B cell (primary cell): Measurements from ENCODE around the gene MDGA2. TPM values are rescaled to one million over a fixed set of nuclear protein-coding genes. Genes with fewer than 3 reads are reported as not detected.

ENCODE experiments used
- ATAC-seq: fragments of 200-7000 bp; cut with Tn5 transposase; one replicate; pipeline ENCODE4 v1.10.0; 2021; ENCODE audit warnings: low read depth, mild to moderate bottlenecking, moderate number of reproducible peaks, moderate library complexity
- CTCF ChIA-PET: fragments of 350-600 bp; sonication (Branson Sonifier 250); formaldehyde crosslinking; loops from one replicate; lab custom pipeline; 2021; ENCODE audit warnings: antibody characterized with exemption, inconsistent platforms; lab: Charles Lee
- POLR2A ChIA-PET: fragments of 350-600 bp; sonication (Branson Sonifier 250); formaldehyde crosslinking; loops from one replicate; lab custom pipeline; 2021; ENCODE audit warnings: antibody characterized with exemption; lab: Charles Lee
- DNase-seq: peaks from one replicate; pipeline ENCODE4 v3.0.0; 2013
- H2AFZ ChIP-seq: 2 replicates; pipeline ENCODE4 v1.6.1; 2012; ENCODE audit warnings: mild to moderate bottlenecking, low read depth, low read length; ENCODE audit not compliant: insufficient read depth, poor library complexity, severe bottlenecking
- H3K27ac ChIP-seq, 2 donors: 1 replicate in 1 of 2; 2 replicates in 1 of 2; pipeline ENCODE4 v1.5.1; 2012 to 2013; ENCODE audit warnings: low read length in 2 of 2, mild to moderate bottlenecking in 2 of 2, moderate library complexity in 1 of 2
- H3K27me3 ChIP-seq, 4 experiments: fragments of 200-600 bp in 1 of 4; sonication (generic) in 1 of 4; replicated peaks in 1 of 4; 1 replicate in 2 of 4; 2 replicates in 2 of 4; pipeline versions ENCODE4 v1.6.1 to v1.7.0; 2013 to 2016; ENCODE audit warnings: low read length in 3 of 4, mild to moderate bottlenecking in 2 of 4, mixed read lengths in 1 of 4, moderate library complexity in 1 of 4; ENCODE audit not compliant: insufficient read depth in 4 of 4, control insufficient read depth in 3 of 4; ENCODE audit errors: control extremely low read depth in 1 of 4
- H3K36me3 ChIP-seq, 2 experiments: replicated peaks in 1 of 2; 1 replicate in 1 of 2; 2 replicates in 1 of 2; pipeline versions ENCODE4 v1.6.1 to v1.7.1; 2013; ENCODE audit warnings: low read length in 1 of 2; ENCODE audit not compliant: insufficient read depth in 2 of 2, control insufficient read depth in 1 of 2; ENCODE audit errors: control extremely low read depth in 1 of 2, extremely low read depth in 1 of 2
- H3K4me1 ChIP-seq, 2 donors: fragments of 200-600 bp in 1 of 2; sonication (generic) in 1 of 2; 1 replicate in 1 of 2; 2 replicates in 1 of 2; pipeline versions ENCODE4 v1.5.1 to v1.6.1; 2013 to 2017; ENCODE audit warnings: low read length in 2 of 2; ENCODE audit not compliant: control insufficient read depth in 2 of 2, insufficient read depth in 2 of 2
- H3K4me2 ChIP-seq: replicated peaks from 2 replicates; pipeline ENCODE3; 2012; ENCODE audit warnings: mild to moderate bottlenecking, low read depth, low read length; ENCODE audit not compliant: poor library complexity, severe bottlenecking
- H3K4me3 ChIP-seq, 5 experiments: fragments of 200-600 bp in 1 of 5; sonication (generic) in 1 of 5; 1 replicate in 3 of 5; 2 replicates in 2 of 5; pipeline versions ENCODE4 v1.5.1 to v1.7.0; 2011 to 2016; ENCODE audit warnings: low read length in 4 of 5, mild to moderate bottlenecking in 4 of 5, low read depth in 2 of 5, control low read depth in 1 of 5, moderate library complexity in 1 of 5; ENCODE audit not compliant: insufficient read depth in 1 of 5; ENCODE audit errors: control extremely low read depth in 1 of 5, extremely low read depth in 1 of 5
- H3K79me2 ChIP-seq: fragments of 200-600 bp; sonication (generic); one replicate; pipeline ENCODE4 v1.6.0; 2016; ENCODE audit warnings: low read length; ENCODE audit not compliant: control insufficient read depth, insufficient read depth
- H3K9ac ChIP-seq: fragments of 200-600 bp; sonication (generic); 2 replicates; pipeline ENCODE4 v1.6.1; 2017; ENCODE audit warnings: mild to moderate bottlenecking, low read length, moderate library complexity
- H3K9me3 ChIP-seq, 3 donors: one replicate each; pipeline versions ENCODE4 v1.6.1 to v1.7.1; 2013; ENCODE audit warnings: low read length in 2 of 3; ENCODE audit not compliant: control insufficient read depth in 2 of 3, insufficient read depth in 1 of 3; ENCODE audit errors: control extremely low read depth in 1 of 3
- H4K20me1 ChIP-seq: 2 replicates; pipeline ENCODE4 v1.6.0; 2012; ENCODE audit warnings: mild to moderate bottlenecking, low read length; ENCODE audit not compliant: insufficient read depth, control insufficient read depth, poor library complexity, severe bottlenecking
- H3K27ac Mint-ChIP-seq: one replicate; pipeline ENCODE4 v1.8.0; 2021; ENCODE audit warnings: mixed read lengths
- H3K27me3 Mint-ChIP-seq: one replicate; pipeline ENCODE4 v1.8.0; 2021; ENCODE audit warnings: mixed read lengths
- H3K4me1 Mint-ChIP-seq: one replicate; pipeline ENCODE4 v1.8.0; 2021; ENCODE audit warnings: mixed read lengths
- H3K4me3 Mint-ChIP-seq: one replicate; pipeline ENCODE4 v1.8.0; 2021; ENCODE audit warnings: mixed read lengths
- H3K9me3 Mint-ChIP-seq: one replicate; pipeline ENCODE4 v1.8.0; 2022; ENCODE audit warnings: mixed read lengths; ENCODE audit not compliant: insufficient read depth
- CTCF ChIP-seq: fragments of 200-600 bp; IDR thresholded peaks from one replicate; pipeline ENCODE4 v1.8.0; 2022; ENCODE audit warnings: antibody characterized with exemption, mild to moderate bottlenecking
- EZH2 ChIP-seq: IDR thresholded peaks from 2 replicates; pipeline ENCODE4 v1.6.1; 2012; ENCODE audit warnings: borderline replicate concordance, low read depth, mild to moderate bottlenecking, moderate library complexity, low read length; ENCODE audit not compliant: insufficient read depth, poor library complexity, severe bottlenecking
- WGBS: methylation state at CpG from one replicate; pipeline ENCODE4 v1.1.5; 2013; ENCODE audit warnings: missing lambda C conversion rate; ENCODE audit not compliant: insufficient coverage; 5-methylcytosine and 5-hydroxymethylcytosine counted together
- intact Hi-C: fragments of 100-400 bp; cut with micrococcal nuclease; formaldehyde crosslinking; loops from one replicate; pipeline ENCODE4 v1.10.0; 2022
- polyA plus RNA-seq: library from polyadenylated mRNA; depleted of rRNA; stranded (reverse); fragments of >200 nt; gene quantifications from 2 replicates; pipeline ENCODE4 v1.2.3, GENCODE V29; 2012
- total RNA-seq, 2 donors: library from RNA; stranded (reverse); fragments of 120-200 nt in 1 of 2; gene quantifications; 1 replicate in 1 of 2; 2 replicates in 1 of 2; pipeline versions ENCODE4 v1.2.3 to v1.2.4, GENCODE V29; 2013 to 2022

MDGA2 gene
- total and polyA plus RNA-seq, 2 donors (not counting 1 experiment from before 2014, with no cell fraction given) = not detected

GRCh38 chr14:47454025-47454424, 221.4 kb downstream of the MDGA2 start:
- H3K4me1 ChIP-seq = no peaks in the 10 kb centered on the region
- no peak overlapping the region for H3K27ac ChIP-seq
- intact Hi-C loops = no loop called here
- H3K79me2 ChIP-seq = no peaks in the 10 kb centered on the region
- no peak overlapping the region for H2AFZ ChIP-seq
- TF ChIP-seq EZH2 = no peak
- TF ChIP-seq CTCF = no peak
- WGBS = no CpG with 5 or more reads among the region's 2 CpGs
- Mint-ChIP-seq H3K4me3 (no peak overlapping the region), H3K27me3 (no peaks in the 10 kb centered on the region), H3K9me3 (no peaks in the 10 kb centered on the region), H3K27ac (no peak overlapping the region), H3K4me1 (no peaks in the 10 kb centered on the region)
- CTCF ChIA-PET = no interaction called here
- POLR2A ChIA-PET = no interaction called here
- no peak overlapping the region for H3K4me3 ChIP-seq
- H3K27me3 ChIP-seq = no peaks in the 10 kb centered on the region
- no peaks in the 10 kb centered on the region for H3K36me3 ChIP-seq
- ATAC-seq = no peak
- H3K9ac ChIP-seq = no peak overlapping the region
- H4K20me1 ChIP-seq = no peaks in the 10 kb centered on the region
- DNase-seq = no peak
- no peaks in the 10 kb centered on the region for H3K9me3 ChIP-seq
- H3K4me2 ChIP-seq = no peak overlapping the region

- H3K4me2 ChIP-seq = no peak overlapping the region
- Mint-ChIP-seq H3K4me3 (no peak overlapping the region), H3K27me3 (no peaks in the 10 kb centered on the region), H3K27ac (no peak overlapping the region), H3K9me3 (no peaks in the 10 kb centered on the region), H3K4me1 (no peaks in the 10 kb centered on the region)
- H3K9me3 ChIP-seq = no peaks in the 10 kb centered on the region
- no peak overlapping the region for H3K9ac ChIP-seq
- no peaks in the 10 kb centered on the region for H4K20me1 ChIP-seq
- TF ChIP-seq EZH2 (no peak), CTCF (no peak)
- no peaks in the 10 kb centered on the region for H3K4me1 ChIP-seq
- no peaks in the 10 kb centered on the region for H3K79me2 ChIP-seq
- DNase-seq (no peak), ATAC-seq (no peak)
- no peaks in the 10 kb centered on the region for H3K36me3 ChIP-seq
- no peak overlapping the region for H2AFZ ChIP-seq
- CTCF ChIA-PET = no interaction called here
- H3K4me3 ChIP-seq = no peak overlapping the region
- POLR2A ChIA-PET = no interaction called here
- 78% methylated on average over 2 of the region's 3 CpGs for WGBS
- H3K27me3 ChIP-seq = no peaks in the 10 kb centered on the region
- intact Hi-C loops = no loop called here
- no peak overlapping the region for H3K27ac ChIP-seq
Observed at GRCh38 chr14:47447076-47447475, 228.3 kb downstream of the MDGA2 start.
